SJCRH30 (cell line): ENCODE data around the gene RADX. TPM values are rescaled to one million over a fixed set of nuclear protein-coding genes. Genes with fewer than 3 reads are reported as not detected.

Source experiments
- DNase-seq, 2 experiments: peaks; one replicate each; pipeline ENCODE4 v3.0.0-alpha.2; 2015 to 2020
- H3K27ac ChIP-seq: fragments of 250-450 bp; sonication (Bioruptor Pico); 2 replicates; pipeline ENCODE4 v1.5.1; 2020; ENCODE audit warnings: mild to moderate bottlenecking, moderate library complexity
- H3K27me3 ChIP-seq: fragments of 250-450 bp; sonication (Bioruptor Pico); 2 replicates; pipeline ENCODE4 v1.5.1; 2020; ENCODE audit warnings: mild to moderate bottlenecking, moderate library complexity
- H3K36me3 ChIP-seq: fragments of 250-450 bp; sonication (Bioruptor Pico); 2 replicates; pipeline ENCODE4 v1.5.1; 2020; ENCODE audit warnings: mild to moderate bottlenecking, moderate library complexity
- H3K4me1 ChIP-seq: fragments of 250-450 bp; sonication (Bioruptor Pico); 2 replicates; pipeline ENCODE4 v1.5.1; 2020; ENCODE audit warnings: mild to moderate bottlenecking, moderate library complexity
- H3K4me3 ChIP-seq: fragments of 250-450 bp; sonication (Bioruptor Pico); 2 replicates; pipeline ENCODE4 v1.5.1; 2020; ENCODE audit warnings: mild to moderate bottlenecking, moderate library complexity
- H3K9me3 ChIP-seq: fragments of 250-450 bp; sonication (Bioruptor Pico); replicated peaks from 2 replicates; pipeline ENCODE4 v1.5.1; 2020; ENCODE audit warnings: mild to moderate bottlenecking, moderate library complexity
- total RNA-seq: library from RNA; depleted of rRNA; stranded (reverse); fragments of >200 nt; shearing (Covaris generic); gene quantifications from 2 replicates; pipeline ENCODE4 v1.2.3, GENCODE V29; 2014; rRNA removed

RADX gene
- total RNA-seq, 1 experiment from 2014 or later, result 4.9 TPM

DNA sequence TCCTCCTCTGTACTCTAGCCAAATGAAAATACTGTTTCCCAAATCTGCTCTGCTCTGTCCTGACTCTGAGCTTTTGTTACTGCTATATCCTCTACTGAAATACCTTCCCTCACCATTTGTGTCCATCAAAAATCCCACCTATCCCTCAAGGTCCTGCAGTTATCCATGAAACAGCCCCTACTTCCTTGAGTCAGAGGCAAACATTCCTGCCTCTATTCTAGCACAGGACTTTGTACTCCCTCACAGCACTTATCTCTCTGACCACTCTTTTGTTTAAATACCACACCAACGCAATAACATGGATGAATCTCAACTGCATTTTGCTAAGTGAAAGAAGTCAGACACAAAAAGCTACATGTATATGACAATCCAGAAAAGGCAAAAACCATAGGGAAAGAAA is 104.2 kb downstream of the RADX start:
- no peaks in the 10 kb centered on the region for H3K27me3 ChIP-seq
- no peaks in the 10 kb centered on the region for H3K4me1 ChIP-seq
- no peak for DNase-seq
- H3K4me3 ChIP-seq, result no peak overlapping the region
- H3K36me3 ChIP-seq, result no peaks in the 10 kb centered on the region
- no peaks in the 10 kb centered on the region for H3K9me3 ChIP-seq
- H3K27ac ChIP-seq, result no peak overlapping the region

DNA sequence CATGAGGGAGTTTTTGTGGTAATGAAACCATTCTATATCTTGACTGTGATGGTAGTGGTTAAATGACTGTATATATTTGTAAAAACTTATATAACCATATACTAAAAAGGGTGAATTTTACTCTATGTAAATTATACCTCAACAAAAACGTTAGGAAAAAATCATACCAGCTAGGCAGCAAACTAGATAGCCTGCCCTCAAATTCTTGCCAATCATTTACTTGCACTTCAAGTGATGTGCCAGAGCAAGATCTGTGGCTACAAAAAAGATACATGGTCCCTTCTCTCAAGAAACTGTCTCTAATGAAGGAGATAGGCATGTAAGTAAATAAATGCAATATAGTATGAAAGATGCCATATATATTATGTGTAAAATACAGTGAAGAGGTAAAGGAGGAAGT is 104.7 kb downstream of the RADX start:
- Histone ChIP-seq H3K4me1 (no peaks in the 10 kb centered on the region), H3K9me3 (no peaks in the 10 kb centered on the region), H3K27ac (no peak overlapping the region), H3K27me3 (no peaks in the 10 kb centered on the region), H3K36me3 (no peaks in the 10 kb centered on the region), H3K4me3 (no peak overlapping the region)
- no peak for DNase-seq

DNA sequence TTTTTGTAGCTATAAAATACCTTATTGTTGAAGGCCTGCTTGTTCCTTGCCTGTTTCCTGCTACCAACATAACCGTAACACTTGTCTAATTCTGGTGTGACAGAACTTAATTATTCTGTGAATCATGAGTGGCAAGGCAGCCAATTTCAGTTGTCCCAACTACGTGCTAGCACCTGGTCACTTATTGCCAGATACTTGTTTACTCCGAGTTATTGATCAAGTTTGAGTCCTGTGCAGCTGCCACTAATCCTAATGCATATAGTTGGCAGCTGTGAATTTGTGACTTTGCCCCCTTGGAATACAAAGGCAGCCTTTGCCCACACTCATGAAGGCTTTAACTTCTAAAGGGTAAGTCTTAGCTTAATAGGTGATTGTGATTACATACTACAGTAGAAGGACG is 106.9 kb downstream of the RADX start:
- Histone ChIP-seq H3K4me1 (no peaks in the 10 kb centered on the region), H3K9me3 (no peaks in the 10 kb centered on the region), H3K4me3 (no peak overlapping the region), H3K27ac (no peak overlapping the region), H3K36me3 (no peaks in the 10 kb centered on the region), H3K27me3 (no peaks in the 10 kb centered on the region)
- DNase-seq, result no peak

DNA sequence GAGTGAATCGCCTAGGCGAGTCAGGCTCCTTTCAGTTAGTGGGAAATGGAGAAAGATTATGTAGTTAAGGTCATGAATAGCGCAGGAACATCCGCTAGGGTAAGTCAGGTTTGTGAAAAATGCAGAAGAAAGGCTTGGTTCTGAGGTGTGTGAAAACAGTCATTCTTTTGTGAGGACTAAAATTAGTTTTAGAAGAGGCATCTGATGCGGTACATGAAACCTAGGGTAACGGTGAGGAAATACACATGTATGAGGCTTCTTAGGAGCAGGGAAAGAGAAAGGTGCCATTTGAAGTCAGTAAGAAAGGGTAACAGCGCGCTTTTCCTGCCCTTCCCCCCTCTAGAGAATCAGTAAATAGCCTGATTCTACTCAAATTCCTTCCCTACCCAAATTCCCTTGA is 114.2 kb downstream of the RADX start:
- Histone ChIP-seq H3K36me3 (no peaks in the 10 kb centered on the region), H3K4me3 (no peak overlapping the region), H3K27me3 (no peaks in the 10 kb centered on the region), H3K27ac (no peak overlapping the region), H3K9me3 (no peaks in the 10 kb centered on the region), H3K4me1 (no peaks in the 10 kb centered on the region)
- DNase-seq, result no peak

- Histone ChIP-seq H3K4me3 (no peak within 1 kb of the TSS), H3K36me3 (no peaks in the 10 kb centered on the region), H3K27me3 (no peaks in the 10 kb centered on the region), H3K9me3 (no peaks in the 10 kb centered on the region), H3K27ac (no peak within 1 kb of the TSS), H3K4me1 (no peaks in the 10 kb centered on the region)
- DNase-seq, result no peak
These were observed 115.0 kb downstream of the RADX start, which contains the start of gene RNF128 for GRCh38 chrX:106726485-106727437. Gene RNF128, plus strand, starts transcription at chrX:106726701. Its CDS starts 213 bp downstream, at chrX:106726914.

- DNase-seq, result no peak
These were observed 116.6 kb downstream of the RADX start for GRCh38 chrX:106728337-106728736.

More at GRCh38 chrX:106728337-106728736, 116.6 kb downstream of the RADX start:
- H3K27ac ChIP-seq, result no peak overlapping the region
- no peaks in the 10 kb centered on the region for H3K4me1 ChIP-seq
- H3K4me3 ChIP-seq, result no peak overlapping the region
- no peaks in the 10 kb centered on the region for H3K36me3 ChIP-seq
- H3K27me3 ChIP-seq, result no peaks in the 10 kb centered on the region
- no peaks in the 10 kb centered on the region for H3K9me3 ChIP-seq

Other genes starting within 250 kb of the RADX start
- gene RNF128, start 114.7 kb downstream of the RADX start, total RNA-seq, result not detected in 2 replicates
- gene TBC1D8B, start 190.7 kb downstream of the RADX start, total RNA-seq, result 0.16 and 0.20 TPM in 2 replicates